A673 (cell line): ENCODE results near the gene ADARB2. TPM values are rescaled to one million over a fixed set of nuclear protein-coding genes. Genes with fewer than 3 reads are reported as not detected.

Experiments used
- BruUV-seq: library from RNA; stranded (reverse); fragments of 400-500 nt; replicated peaks from 2 replicates; lab custom pipeline; 2021; lab: Mats Ljungman, UMichigan
- CTCF ChIA-PET: fragments of 300-600 bp; sonication (Branson Sonifier 250); formaldehyde crosslinking; loops from one replicate; lab custom pipeline; 2022; ENCODE audit warnings: antibody characterized with exemption; lab: Charles Lee
- POLR2A ChIA-PET: fragments of 300-600 bp; sonication (Branson Sonifier 250); formaldehyde crosslinking; loops from one replicate; lab custom pipeline; 2022; ENCODE audit warnings: antibody characterized with exemption; ENCODE audit not compliant: low non-redundant PET; lab: Charles Lee
- DNase-seq: peaks from one replicate; pipeline ENCODE4 v3.0.0-alpha.2; 2015; ENCODE audit warnings: low spot score
- H3K27ac ChIP-seq: fragments of 200-600 bp; sonication (generic); 2 replicates; pipeline ENCODE4 v1.5.1; 2016; ENCODE audit warnings: mixed run types, low read depth, mild to moderate bottlenecking, mixed read lengths, antibody characterized with exemption, low read length; ENCODE audit not compliant: poor library complexity, severe bottlenecking
- H3K27me3 ChIP-seq: fragments of 200-600 bp; sonication (generic); replicated peaks from 2 replicates; pipeline ENCODE4 v1.6.1; 2017; ENCODE audit warnings: mixed run types, low read depth, mild to moderate bottlenecking, mixed read lengths, antibody characterized with exemption, low read length; ENCODE audit not compliant: insufficient read depth, poor library complexity
- H3K36me3 ChIP-seq: fragments of 200-600 bp; sonication (generic); 2 replicates; pipeline ENCODE4 v1.6.1; 2016; ENCODE audit warnings: mixed run types, mild to moderate bottlenecking, mixed read lengths, antibody characterized with exemption, low read length; ENCODE audit not compliant: insufficient read depth, poor library complexity, severe bottlenecking
- H3K4me1 ChIP-seq: fragments of 200-600 bp; sonication (generic); 2 replicates; pipeline ENCODE4 v1.6.1; 2017; ENCODE audit warnings: mixed run types, mild to moderate bottlenecking, mixed read lengths, antibody characterized with exemption, low read length; ENCODE audit not compliant: insufficient read depth, poor library complexity, severe bottlenecking
- H3K4me3 ChIP-seq: fragments of 200-600 bp; sonication (generic); 2 replicates; pipeline ENCODE4 v1.5.1; 2016; ENCODE audit warnings: low read depth, mixed run types, mild to moderate bottlenecking, mixed read lengths, low read length; ENCODE audit not compliant: poor library complexity, severe bottlenecking
- H3K9me3 ChIP-seq: fragments of 200-600 bp; sonication (generic); 2 replicates; pipeline ENCODE4 v1.6.1; 2016; ENCODE audit warnings: mixed run types, low read depth, mild to moderate bottlenecking, mixed read lengths, antibody characterized with exemption, low read length; ENCODE audit not compliant: poor library complexity, severe bottlenecking
- CTCF ChIP-seq: fragments of 300-800, 200-600 bp; sonication (generic); conservative IDR thresholded peaks from 2 replicates; pipeline ENCODE4 v1.5.1; 2017; ENCODE audit warnings: low read depth, mild to moderate bottlenecking, antibody characterized with exemption, low read length, moderate library complexity, mixed read lengths
- EZH2 ChIP-seq: fragments of 200-600 bp; sonication (generic); IDR thresholded peaks from 2 replicates; pipeline ENCODE4 v1.6.1; 2017; ENCODE audit warnings: borderline replicate concordance, low read depth, mild to moderate bottlenecking, mixed read lengths, antibody characterized with exemption, low read length; ENCODE audit not compliant: poor library complexity, severe bottlenecking
- intact Hi-C: fragments of 100-400 bp; cut with micrococcal nuclease; formaldehyde crosslinking; loops from one replicate; pipeline ENCODE4 v1.10.0; 2022; ENCODE audit not compliant: unreplicated experiment
- total RNA-seq: library from RNA; stranded (reverse); gene quantifications from 2 replicates; pipeline ENCODE4 v1.2.3, GENCODE V29; 2021

The ADARB2 gene
- total RNA-seq, 1 experiment from 2014 or later = not detected

DNA sequence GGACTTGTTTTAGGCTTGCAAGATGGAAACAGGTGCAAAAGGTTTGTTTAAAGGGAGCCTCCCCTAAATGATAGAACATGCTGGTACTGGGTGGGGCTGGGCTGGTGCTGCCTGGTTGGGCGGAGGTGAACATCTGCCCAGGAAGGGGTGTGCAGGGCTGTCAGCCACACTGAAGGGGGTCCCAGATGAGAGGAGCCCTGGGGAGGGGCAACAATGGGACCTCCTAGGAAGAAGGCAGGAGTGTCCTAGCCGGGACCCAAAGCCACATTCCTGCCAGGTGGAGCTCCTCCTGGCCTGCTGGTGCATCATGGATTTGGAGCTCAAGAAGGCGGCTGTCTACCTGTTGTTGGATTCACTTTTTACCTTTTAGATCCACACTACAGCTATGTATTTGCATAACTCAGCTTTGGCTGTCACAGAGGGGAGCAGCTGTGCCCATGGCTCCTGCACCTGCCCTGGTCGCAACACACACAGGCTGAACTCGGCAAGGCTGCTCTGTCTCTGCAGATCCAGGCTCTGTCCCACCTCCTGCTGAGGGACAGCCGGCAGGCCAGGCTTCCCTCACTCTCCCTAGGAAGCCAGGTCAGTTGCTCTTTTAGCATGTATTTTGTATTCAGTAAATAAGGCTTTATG, 59.9 kb downstream of the ADARB2 start:
- no TSS peak for BruUV-seq
- no peaks in the 10 kb centered on the region for H3K4me1 ChIP-seq
- no peak overlapping the region for H3K4me3 ChIP-seq
- no peak for DNase-seq
- CTCF ChIA-PET = no interaction called here
- H3K9me3 ChIP-seq = no peaks in the 10 kb centered on the region
- H3K27ac ChIP-seq = no peak overlapping the region
- no peaks in the 10 kb centered on the region for H3K36me3 ChIP-seq
- TF ChIP-seq CTCF (no peak), EZH2 (no peak)
- peaks cover 89% of the 10 kb centered on the region for H3K27me3 ChIP-seq
- POLR2A ChIA-PET = no interaction called here
- intact Hi-C loops = no loop called here

GRCh38 chr10:1674501-1674900, 62.8 kb downstream of the ADARB2 start:
- ChIA-PET CTCF (no interaction called here), POLR2A (no interaction called here)
- peaks cover 90% of the 10 kb centered on the region for H3K27me3 ChIP-seq
- H3K4me1 ChIP-seq = no peaks in the 10 kb centered on the region
- H3K4me3 ChIP-seq = no peak overlapping the region
- H3K9me3 ChIP-seq = no peaks in the 10 kb centered on the region
- TF ChIP-seq EZH2 (no peak), CTCF (no peak)
- no peak for DNase-seq
- H3K36me3 ChIP-seq = no peaks in the 10 kb centered on the region
- H3K27ac ChIP-seq = no peak overlapping the region
- intact Hi-C loops = no loop called here
- no TSS peak for BruUV-seq

DNA sequence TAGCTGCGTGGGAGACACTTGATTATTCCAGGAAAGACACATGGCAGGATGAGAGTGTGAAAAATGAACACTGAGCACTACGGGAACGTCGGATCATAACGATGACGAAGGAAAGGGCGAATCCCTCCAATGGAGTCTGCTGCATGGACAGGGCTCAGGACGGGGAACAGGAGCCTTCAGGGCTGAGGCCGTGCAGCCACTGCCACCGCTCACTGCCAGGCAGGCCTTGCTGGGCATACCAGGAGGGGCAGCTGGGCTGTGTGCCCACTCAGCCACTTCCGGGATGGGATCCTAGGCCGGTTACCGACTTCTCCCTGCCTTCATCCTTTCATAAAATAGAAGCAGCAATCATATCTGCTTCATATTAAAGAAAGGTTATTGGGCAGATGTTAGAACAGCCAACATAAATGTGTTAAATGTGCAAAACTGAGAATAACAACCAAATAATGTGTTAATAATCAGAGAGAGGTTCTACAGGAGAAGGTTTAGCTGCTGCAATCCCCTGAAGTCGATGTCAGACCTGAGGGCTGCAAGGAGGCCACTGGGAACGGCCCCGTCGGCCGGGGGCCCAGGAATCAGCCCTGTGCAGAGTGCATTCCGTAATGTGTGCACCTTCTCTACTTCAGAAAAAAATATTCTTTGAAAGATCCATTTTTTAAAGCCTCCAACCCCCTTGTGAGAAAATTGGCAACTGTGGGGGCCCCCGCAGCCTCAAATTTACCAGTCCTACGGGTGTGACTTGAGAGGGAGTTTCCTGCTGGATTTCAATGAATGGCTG, 63.6 kb downstream of the ADARB2 start:
- CTCF ChIA-PET = no interaction called here
- intact Hi-C loops = no loop called here
- Histone ChIP-seq H3K9me3 (no peaks in the 10 kb centered on the region), H3K4me1 (no peaks in the 10 kb centered on the region), H3K4me3 (no peak overlapping the region), H3K27me3 (peaks cover 90% of the 10 kb centered on the region), H3K36me3 (no peaks in the 10 kb centered on the region), H3K27ac (no peak overlapping the region)
- TF ChIP-seq CTCF (no peak), EZH2 (no peak)
- POLR2A ChIA-PET = no interaction called here
- no TSS peak for BruUV-seq
- DNase-seq = no peak
